Heart left ventricle (tissue), 13 donors: ENCODE data around the gene TMC6.

Source experiments
- POLR2A ChIP-seq, 2 donors: fragments of 450-650 bp; IDR thresholded peaks; one replicate each; pipeline ENCODE4 v1.6.1; 2017; ENCODE audit warnings: antibody characterized with exemption in 2 of 2, mild to moderate bottlenecking in 2 of 2, moderate library complexity in 2 of 2
- TF ChIP-seq, protein P1 (sequence below), 12 donors: fragments of 200-600 bp; sonication (generic) in 4 of 12; IDR thresholded peaks; one replicate each; pipeline versions ENCODE4 v1.5.0 to v1.8.0; 2018 to 2022; ENCODE audit warnings: antibody characterized with exemption in 12 of 12, mild to moderate bottlenecking in 5 of 12
- donor health status: ischemic (EF 13 %, LVEDD 7.1; RV severe dilation, severe dysfunction).
- donor health status: DM: no; HTN: yes; CAD: no.
- donor health status: DM: no; HTN: no; CAD: no.
- donor health status: ischemic (EF 25% LVEDD 6.9; RV normal size, moderate dysfunction).
- donor health status: ischemic (EF 25% LVEDD 5.7; RV mildly dilated, moderate dysfunction).
- donor health status: ischemic (EF 35%, LVEDD 5.7; RV mildly dilated, moderate dysfunction).
- donor health status: nonischemic (EF 11% LVEDD 7.7; RV severe dilation, severe dysfunction).
- donor health status: DM: yes; HTN: yes; CAD: no.
- donor health status: PGD.
- donor health status: ischemic (EF 29% LVEDD 5.4; RV normal size, mild dysfunction).
- donor health status: nonischemic (EF 23%, LVEDD 6.1; RV moderate dilation, normal function).

DNA sequence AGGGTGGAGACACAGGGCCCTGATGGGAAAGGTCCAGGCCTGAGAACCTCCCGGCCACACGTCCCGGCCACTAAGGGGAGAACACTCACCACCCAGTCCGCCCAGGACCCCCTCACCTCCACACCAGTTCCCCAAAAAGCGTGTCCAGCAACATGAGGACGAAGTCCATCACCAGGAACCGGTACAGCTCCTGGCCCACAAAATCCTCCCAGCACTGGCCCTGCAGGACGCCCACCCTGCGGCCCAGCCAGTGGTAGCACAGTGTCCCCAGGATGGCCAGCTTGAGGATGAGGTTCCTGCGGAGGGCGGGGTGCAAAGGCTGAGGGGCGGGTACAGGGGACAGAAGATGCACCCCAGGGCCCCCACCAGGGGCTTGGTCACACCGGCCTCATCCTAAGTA is 8.0 kb downstream of the TMC6 start:
- TF ChIP-seq POLR2A (IDR thresholded peaks at IDR 0.05): no peak
- TF ChIP-seq, protein P1, sequence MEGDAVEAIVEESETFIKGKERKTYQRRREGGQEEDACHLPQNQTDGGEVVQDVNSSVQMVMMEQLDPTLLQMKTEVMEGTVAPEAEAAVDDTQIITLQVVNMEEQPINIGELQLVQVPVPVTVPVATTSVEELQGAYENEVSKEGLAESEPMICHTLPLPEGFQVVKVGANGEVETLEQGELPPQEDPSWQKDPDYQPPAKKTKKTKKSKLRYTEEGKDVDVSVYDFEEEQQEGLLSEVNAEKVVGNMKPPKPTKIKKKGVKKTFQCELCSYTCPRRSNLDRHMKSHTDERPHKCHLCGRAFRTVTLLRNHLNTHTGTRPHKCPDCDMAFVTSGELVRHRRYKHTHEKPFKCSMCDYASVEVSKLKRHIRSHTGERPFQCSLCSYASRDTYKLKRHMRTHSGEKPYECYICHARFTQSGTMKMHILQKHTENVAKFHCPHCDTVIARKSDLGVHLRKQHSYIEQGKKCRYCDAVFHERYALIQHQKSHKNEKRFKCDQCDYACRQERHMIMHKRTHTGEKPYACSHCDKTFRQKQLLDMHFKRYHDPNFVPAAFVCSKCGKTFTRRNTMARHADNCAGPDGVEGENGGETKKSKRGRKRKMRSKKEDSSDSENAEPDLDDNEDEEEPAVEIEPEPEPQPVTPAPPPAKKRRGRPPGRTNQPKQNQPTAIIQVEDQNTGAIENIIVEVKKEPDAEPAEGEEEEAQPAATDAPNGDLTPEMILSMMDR (IDR thresholded peaks at IDR 0.05): no peak
